Tibial nerve (tissue), 3 donors: Measurements from ENCODE around the gene FAM76B.

ENCODE experiments used
- CTCF ChIP-seq, 5 experiments: fragments of 200-600 bp in 3 of 5; fragments of 450-650 bp in 2 of 5; sonication (generic) in 3 of 5; IDR thresholded peaks; one replicate each; pipeline ENCODE4 v1.5.1; 2016 to 2019; ENCODE audit warnings: antibody characterized with exemption in 5 of 5, mild to moderate bottlenecking in 3 of 5, moderate library complexity in 2 of 5
- POLR2A ChIP-seq, 2 donors: fragments of 450-650 bp; IDR thresholded peaks; one replicate each; pipeline ENCODE4 v1.6.1; 2017; ENCODE audit warnings: antibody characterized with exemption in 2 of 2, mild to moderate bottlenecking in 2 of 2, moderate library complexity in 2 of 2

DNA sequence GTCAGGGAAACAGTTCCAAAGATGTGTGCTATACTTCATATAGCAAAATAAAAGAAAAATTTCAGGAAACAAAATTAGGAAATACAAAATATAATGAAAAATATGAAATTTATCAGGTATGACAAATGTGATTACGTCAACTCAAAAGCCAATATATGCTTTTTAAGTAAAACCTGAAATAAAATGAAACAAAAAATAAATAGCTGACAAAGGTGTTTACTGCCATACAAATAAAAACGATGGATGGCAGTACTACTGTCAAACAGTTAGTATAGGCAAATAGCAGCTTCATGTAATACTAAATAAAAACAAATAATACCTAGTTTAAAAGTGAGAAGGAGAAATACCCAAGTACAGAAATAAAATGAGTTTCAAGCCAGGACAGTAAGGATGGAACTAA is 14.4 kb upstream of the FAM76B start:
- TF ChIP-seq POLR2A (IDR thresholded peaks at IDR 0.05) (no peak), CTCF (IDR thresholded peaks at IDR 0.05) (no peak)
